Measurements from ENCODE around the gene ABCB11.
"Not testable (repeated sequence)": the region's sequence is repeated elsewhere in the genome, so short reads cannot be mapped to it uniquely, and the experiment has no call there.

Gene ABCB11

DNA sequence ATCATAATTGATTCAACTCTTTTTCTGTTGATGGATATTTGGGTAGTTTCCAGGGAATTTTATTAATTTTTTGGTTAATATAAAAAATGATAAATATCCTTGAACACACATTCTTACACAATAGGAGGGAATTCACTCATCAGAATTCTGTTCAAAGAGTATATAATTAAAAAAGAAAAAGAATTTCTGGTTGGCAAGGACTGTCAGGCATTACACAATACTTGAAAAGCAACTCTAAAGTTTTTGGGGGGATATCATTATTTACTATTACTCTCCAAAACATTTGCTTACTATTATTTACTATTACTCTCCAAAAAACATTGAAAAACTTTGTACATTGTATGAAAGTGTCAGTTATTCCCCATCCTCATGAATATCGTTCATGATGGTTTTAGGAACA, 92.1 kb downstream of the ABCB11 start:
- no peak for DNase-seq (ENCODE audit: low read depth in 2 of 3, low spot score in 2 of 3)

- no peak for DNase-seq (ENCODE audit: low read depth in 2 of 3, low spot score in 2 of 3)
Measured at GRCh38 chr2:168935810-168936581, 95.1 kb downstream of the ABCB11 start.

DNA sequence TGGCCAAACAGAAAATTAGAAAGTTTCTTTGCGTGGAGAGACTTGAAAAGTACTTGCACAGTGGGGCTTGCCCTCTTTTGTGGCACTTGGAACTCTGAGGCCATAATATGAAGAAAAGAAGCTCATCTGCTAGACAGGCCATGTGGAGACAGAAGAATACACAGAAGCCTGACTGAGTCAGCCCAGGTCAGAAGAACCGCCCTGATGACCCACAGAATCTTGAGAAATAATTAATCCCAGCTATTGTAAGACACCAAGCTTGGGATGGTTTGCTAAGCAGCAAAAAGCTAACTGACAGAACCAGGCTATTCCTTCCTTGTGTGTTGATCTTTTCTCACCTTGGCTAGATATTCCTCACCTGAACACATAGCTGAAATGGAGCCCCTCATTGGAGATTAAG, 96.3 kb downstream of the ABCB11 start:
- no peak for DNase-seq (ENCODE audit: low read depth in 2 of 3, low spot score in 2 of 3)

DNA sequence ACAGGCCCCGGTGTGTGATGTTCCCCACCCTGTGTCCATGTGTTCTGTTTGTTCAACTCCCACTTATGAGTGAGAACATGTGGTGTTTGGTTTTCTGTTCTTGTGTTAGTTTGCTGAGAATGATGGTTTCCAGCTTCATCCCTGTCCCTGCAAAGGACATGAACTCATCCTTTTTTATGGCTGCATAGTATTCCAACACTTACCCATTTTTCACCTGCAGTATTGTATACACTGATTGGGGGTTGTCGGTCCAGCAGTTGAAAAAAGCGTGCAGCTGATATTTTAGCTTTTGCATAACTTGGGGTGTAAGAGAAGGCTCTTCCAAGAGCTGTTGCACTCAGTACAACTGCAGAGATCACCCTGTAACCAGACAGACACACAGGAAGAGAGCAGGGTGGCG, 99.0 kb downstream of the ABCB11 start:
- not testable (repeated sequence) for DNase-seq (ENCODE audit: low read depth in 2 of 3, low spot score in 2 of 3)

- DNase-seq (ENCODE audit: low read depth in 2 of 3, low spot score in 2 of 3) = no peak
Measured at GRCh38 chr2:168930242-168930641, 100.9 kb downstream of the ABCB11 start.

DNA sequence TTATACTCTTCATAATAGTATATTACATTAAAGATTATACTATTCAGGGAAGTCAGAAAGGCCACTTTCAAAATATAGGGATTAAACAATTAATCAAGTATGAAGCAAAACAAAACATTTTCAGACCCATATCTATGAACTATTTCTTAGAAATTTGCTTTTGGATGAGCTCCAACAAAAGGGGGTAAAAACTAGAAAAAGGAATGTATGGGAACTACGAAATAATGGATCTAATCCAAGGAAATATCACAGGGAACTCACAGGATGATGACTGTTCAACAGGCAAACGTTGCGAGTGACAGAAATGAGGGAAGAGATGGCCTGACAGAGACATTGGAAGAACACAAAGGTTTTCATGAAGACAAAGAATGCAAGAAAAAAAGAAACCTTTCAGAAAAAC, 102.1 kb downstream of the ABCB11 start:
- no peak for DNase-seq (ENCODE audit: low read depth in 2 of 3, low spot score in 2 of 3)

DNA sequence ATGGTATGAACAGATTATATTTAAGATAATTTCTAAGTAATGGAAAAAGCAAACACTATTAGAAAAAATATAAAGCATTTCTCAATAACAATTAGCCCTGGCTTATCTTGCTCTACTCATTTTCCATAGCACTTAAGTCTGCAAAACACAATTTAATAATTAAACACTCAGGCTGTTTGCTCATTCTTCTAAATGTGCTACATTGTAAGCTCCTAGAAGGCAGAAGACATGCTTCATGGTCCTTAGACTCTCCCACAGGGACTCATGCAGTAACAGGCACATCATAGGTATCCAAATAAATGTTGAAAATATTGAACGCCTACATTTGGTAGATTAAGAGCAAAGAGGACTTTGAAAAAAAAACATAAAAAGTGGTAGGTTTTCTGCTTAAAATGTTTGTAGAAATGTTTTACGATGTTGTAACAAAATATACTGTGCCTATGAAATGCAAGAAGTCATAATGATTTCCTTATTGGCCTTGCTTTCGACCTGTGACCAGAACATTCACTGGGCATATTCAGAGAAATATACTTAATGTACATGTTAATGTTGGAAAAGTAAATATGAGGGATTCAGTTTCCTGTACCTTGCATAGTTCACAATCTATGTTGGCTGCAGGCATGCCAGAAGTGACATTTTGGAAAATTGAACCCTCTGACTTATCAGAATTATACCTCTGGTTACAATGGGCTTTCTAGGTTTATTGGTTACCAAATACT, 102.9 kb downstream of the ABCB11 start:
- no peak for DNase-seq (ENCODE audit: low read depth in 2 of 3, low spot score in 2 of 3)

GRCh38 chr2:168926621-168927386, 104.3 kb downstream of the ABCB11 start:
- no peak for DNase-seq (ENCODE audit: low read depth in 2 of 3, low spot score in 2 of 3)

DNA sequence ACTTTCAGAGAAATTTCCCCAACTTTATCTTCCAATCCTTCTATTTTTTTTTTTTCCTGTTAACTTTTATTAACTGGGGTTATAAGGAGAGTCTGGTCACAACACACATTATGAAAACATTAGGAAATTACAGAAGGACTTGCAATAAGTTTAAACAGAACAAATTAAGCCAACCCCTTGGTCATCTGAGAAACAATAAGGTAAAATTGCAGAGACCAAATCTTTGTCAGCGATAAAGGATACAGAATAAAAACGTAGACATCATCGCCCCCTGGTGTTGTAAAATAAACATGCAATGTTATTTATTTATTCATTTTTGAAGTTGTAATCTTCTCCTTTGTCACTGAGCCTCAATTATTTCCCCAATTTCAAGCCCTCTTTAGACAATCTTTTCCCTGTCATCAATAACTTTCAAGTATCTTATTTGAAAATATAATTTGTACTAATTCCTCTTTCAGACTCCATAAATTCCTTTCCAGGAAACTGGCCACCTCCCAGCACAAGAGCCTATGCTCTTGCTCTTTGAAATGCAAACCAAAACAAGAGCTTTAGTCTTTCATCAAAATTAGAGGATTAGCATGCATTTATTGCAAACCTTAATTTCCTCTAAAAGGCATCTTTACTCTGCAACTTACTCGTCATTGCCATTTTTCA, 110.5 kb downstream of the ABCB11 start:
- no peak for DNase-seq (ENCODE audit: low read depth in 2 of 3, low spot score in 2 of 3)

DNA sequence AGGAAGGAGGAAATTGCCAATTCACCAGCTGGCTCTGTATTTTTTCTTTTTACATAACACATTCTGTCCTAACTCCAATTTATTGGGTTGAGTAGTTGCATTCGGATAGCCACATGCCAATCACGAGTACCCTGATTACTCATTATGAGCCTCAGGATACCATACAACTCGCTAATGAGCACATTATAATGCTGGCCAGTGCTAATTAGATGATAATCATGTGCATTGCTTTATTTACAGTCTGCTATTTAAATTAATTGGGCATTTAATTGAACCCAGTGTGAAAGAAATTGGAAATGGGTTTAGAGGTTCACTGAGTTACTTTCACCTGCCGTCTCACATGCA, 114.8 kb downstream of the ABCB11 start:
- no peak for DNase-seq (ENCODE audit: low read depth in 2 of 3, low spot score in 2 of 3)

GRCh38 chr2:168915441-168916330, 115.4 kb downstream of the ABCB11 start:
- DNase-seq (ENCODE audit: low read depth in 2 of 3, low spot score in 2 of 3) = no peak

DNA sequence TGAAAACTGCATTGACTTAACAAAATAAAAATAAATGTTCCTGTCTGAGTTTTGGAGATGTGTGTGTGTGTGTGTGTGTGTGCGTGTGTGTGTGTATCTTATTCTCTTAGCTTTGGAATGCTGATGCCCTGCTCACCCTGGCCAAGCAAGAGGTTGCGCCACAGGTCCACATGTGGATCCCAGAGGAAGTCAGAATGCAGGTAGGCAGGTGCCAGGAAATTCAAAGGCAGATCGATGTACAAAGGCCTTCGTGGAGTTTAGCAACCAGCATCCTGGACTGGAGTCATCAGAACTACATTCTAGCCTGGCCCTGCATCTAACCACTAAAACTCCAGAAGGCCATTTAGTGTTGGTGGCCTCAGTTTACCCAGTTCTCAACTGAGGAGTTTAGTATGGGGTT, 117.6 kb downstream of the ABCB11 start:
- DNase-seq (ENCODE audit: low read depth in 2 of 3, low spot score in 2 of 3) = no peak

DNA sequence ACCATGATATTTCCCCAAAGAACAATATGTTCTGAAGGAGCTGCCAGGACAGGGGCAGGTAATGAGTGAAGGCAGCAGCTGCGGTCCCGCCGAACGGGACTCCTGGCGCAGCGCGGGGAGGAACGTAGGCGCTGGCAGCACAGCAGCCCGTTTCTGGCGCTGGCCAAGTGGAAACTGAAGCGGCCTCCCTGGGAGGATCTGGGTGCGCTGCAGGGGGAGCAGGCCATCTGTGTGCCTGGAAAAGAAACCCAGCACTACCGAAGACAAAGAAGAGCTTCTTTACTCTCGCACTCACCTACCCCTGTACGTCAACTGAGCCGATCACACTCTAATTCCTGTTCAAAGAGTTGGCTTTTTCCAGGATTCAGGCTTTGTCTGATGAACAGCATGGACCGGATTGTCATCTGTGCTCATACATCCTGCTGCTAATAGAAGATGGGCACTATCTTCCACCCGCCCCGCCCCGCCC, 118.2 kb downstream of the ABCB11 start:
- DNase-seq (ENCODE audit: low read depth in 2 of 3, low spot score in 2 of 3) = no peak

DNA sequence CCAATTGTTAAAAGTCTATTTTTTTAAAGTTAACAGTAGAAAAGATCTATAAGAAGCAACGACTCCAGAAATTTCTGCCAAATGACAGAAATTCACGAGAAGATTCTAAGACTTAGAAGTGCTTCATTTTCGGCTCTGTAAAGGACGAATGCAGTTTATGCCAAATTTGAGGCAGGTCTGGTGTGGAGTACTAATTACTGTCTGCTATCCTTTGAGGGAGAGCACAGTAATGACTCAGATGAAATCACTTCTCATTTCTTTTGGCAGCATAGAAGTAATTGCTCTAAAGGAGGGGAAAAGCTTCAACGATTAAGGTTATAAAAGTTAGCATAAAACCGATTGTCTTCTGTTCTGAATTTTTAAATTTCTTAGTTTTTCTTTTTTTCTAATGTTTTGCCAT, 118.7 kb downstream of the ABCB11 start:
- DNase-seq (ENCODE audit: low read depth in 2 of 3, low spot score in 2 of 3) = no peak

DNA sequence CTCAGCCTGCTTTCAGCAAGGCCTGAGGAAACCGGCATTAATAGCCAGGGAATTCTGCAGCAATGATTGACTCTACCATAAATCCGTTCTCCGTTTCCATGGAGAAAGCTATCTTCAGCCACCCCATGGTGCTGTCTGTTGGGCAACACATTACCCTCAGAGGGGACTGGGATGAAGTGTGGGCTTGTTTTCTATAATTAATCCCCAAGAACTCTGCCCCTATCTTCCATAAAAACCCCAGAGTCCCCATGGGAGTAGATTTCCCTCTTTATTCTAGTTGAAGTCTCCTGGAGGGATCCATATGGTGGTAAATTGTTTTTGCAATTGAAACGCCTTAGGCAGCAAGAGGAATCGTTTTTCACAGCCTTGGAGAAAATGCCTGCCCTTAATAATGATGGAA, 120.8 kb downstream of the ABCB11 start:
- DNase-seq (ENCODE audit: low read depth in 2 of 3, low spot score in 2 of 3) = no peak

DNA sequence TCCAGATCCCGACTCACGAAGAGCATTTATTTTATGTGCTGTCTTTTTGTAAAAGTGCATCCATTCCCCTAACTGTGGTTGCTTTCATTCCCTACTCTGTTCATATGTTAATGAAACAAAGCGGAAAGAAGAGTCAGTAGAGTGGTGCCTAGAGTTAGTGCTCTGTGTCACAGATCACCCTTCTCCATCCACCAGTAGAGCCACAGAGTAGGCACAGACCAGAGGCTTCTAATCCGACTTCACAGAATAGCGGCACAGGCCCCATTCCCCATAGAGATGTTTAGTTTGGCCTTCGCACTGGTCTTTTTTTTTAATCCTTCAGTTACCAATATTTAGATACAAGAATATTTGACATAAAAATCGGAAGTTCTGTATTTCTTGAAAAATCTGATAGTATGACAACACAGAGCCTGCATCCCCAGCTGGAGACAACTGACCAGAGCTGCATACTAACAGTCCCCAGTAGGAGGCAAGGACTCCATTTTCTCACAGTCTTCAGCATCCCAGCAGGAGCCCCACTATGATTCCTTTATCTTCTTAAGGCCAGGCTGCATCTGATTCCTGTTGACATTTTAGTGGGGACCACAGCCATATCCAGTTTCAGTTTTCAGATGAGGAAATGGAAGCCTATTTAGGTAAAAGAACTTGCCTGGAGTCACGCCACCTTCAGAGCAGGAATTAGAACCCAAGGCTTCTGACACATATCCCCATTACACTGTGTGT, 123.0 kb downstream of the ABCB11 start:
- DNase-seq (ENCODE audit: low read depth in 2 of 3, low spot score in 2 of 3) = no peak

- DNase-seq (ENCODE audit: low read depth in 2 of 3, low spot score in 2 of 3) = no peak
Measured at GRCh38 chr2:168904358-168904757, 126.8 kb downstream of the ABCB11 start.

DNA sequence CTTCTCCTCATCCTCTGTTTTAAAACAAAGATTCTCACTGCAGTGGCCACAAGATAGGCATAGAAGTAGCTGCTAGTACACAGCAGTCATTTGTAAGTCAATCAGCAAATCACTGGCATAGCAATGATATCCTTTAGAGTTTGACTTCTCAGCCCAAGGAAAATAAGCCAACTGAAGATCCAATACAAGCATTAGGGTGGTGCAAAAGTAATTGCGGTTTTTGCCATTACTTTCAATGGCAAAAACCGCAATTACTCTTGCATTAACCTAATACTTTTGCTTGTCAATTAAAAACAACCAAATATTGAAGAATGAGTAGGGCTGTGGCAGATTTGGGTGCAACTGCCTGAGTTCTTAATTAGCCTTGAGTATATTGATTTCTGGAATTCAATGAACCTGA, 127.2 kb downstream of the ABCB11 start:
- DNase-seq (ENCODE audit: low read depth in 2 of 3, low spot score in 2 of 3) = no peak

- no peak for DNase-seq (ENCODE audit: low read depth in 2 of 3, low spot score in 2 of 3)
Measured at GRCh38 chr2:168901003-168901402, 130.1 kb downstream of the ABCB11 start, which contains the start of gene G6PC2. G6PC2 (plus strand) TSS chr2:168901291; CDS start chr2:168901332, 41 bp downstream.

DNA sequence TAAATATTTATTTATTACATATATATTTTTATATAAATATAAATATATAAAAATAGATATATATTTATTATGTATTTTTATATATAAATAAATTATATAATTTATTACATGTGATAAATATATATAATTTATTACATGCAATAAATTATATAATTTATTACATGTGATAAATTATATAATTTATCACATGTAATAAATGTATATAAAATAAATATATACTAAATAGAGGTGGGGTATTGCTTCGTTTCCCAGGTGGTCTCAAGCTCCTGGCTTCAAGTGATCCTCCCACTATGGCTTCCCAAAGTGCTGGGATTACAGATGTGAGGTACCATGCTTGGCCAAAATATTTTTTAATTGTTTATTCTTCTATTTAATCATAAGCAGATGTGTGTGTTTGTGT, 133.7 kb downstream of the ABCB11 start:
- DNase-seq (ENCODE audit: low read depth in 2 of 3, low spot score in 2 of 3) = no peak
